ENCODE measurements around the gene CEP55. TPM values are rescaled to one million over a fixed set of nuclear protein-coding genes. Genes with fewer than 3 reads are reported as not detected.
A peak's percentile ranks its signal among the peaks of the same experiment; 100 is the strongest.

CEP55 gene
- total RNA-seq, 1 experiment from 2014 or later = 71.8 TPM

- peak; percentile 81 for DNase-seq (ENCODE audit: extremely low read depth, low read depth)
Measured at GRCh38 chr10:93468461-93469213, 27.8 kb upstream of the CEP55 start.

GRCh38 chr10:93469454-93469853, 27.0 kb upstream of the CEP55 start:
- DNase-seq (ENCODE audit: extremely low read depth, low read depth) = no peak

GRCh38 chr10:93471110-93471651, 25.2 kb upstream of the CEP55 start:
- peak; percentile 82 for DNase-seq (ENCODE audit: extremely low read depth, low read depth)

GRCh38 chr10:93473161-93473560, 23.3 kb upstream of the CEP55 start:
- no peak for DNase-seq (ENCODE audit: extremely low read depth, low read depth)

GRCh38 chr10:93473804-93474472, 22.5 kb upstream of the CEP55 start:
- DNase-seq (ENCODE audit: extremely low read depth, low read depth) = no peak

GRCh38 chr10:93475227-93475626, 21.2 kb upstream of the CEP55 start:
- DNase-seq (ENCODE audit: extremely low read depth, low read depth) = no peak

GRCh38 chr10:93475871-93476270, 20.5 kb upstream of the CEP55 start:
- peak; percentile 63 for DNase-seq (ENCODE audit: extremely low read depth, low read depth)

GRCh38 chr10:93476756-93477155, 19.7 kb upstream of the CEP55 start:
- DNase-seq (ENCODE audit: extremely low read depth, low read depth) = no peak

- DNase-seq (ENCODE audit: extremely low read depth, low read depth) = no peak
Measured at GRCh38 chr10:93478873-93479272, 17.5 kb upstream of the CEP55 start.

- DNase-seq (ENCODE audit: extremely low read depth, low read depth) = no peak
Measured at GRCh38 chr10:93481637-93482144, 14.7 kb upstream of the CEP55 start.

GRCh38 chr10:93482145-93482834, 14.1 kb upstream of the CEP55 start, which contains the start of gene MYOF:
TSS of gene MYOF (minus strand) at chr10:93482334. CDS start at chr10:93482194, 140 bp downstream.
- peak; percentile 96 for DNase-seq (ENCODE audit: extremely low read depth, low read depth)

GRCh38 chr10:93485690-93486089, 10.7 kb upstream of the CEP55 start:
- DNase-seq (ENCODE audit: extremely low read depth, low read depth) = no peak

- no peak for DNase-seq (ENCODE audit: extremely low read depth, low read depth)
Measured at GRCh38 chr10:93488956-93489528, 7.4 kb upstream of the CEP55 start.

GRCh38 chr10:93491602-93492121, 4.8 kb upstream of the CEP55 start:
- no peak for DNase-seq (ENCODE audit: extremely low read depth, low read depth)

GRCh38 chr10:93493162-93493561, 3.2 kb upstream of the CEP55 start:
- DNase-seq (ENCODE audit: extremely low read depth, low read depth) = no peak

GRCh38 chr10:93494494-93494893, 1.9 kb upstream of the CEP55 start:
- DNase-seq (ENCODE audit: extremely low read depth, low read depth) = no peak

- DNase-seq (ENCODE audit: extremely low read depth, low read depth) = no peak
Measured at GRCh38 chr10:93495654-93496321, 624 bp upstream of the CEP55 start.

- no peak for DNase-seq (ENCODE audit: extremely low read depth, low read depth)
Measured at GRCh38 chr10:93498166-93498565, 1.8 kb downstream of the CEP55 start.

- DNase-seq (ENCODE audit: extremely low read depth, low read depth) = no peak
Measured at GRCh38 chr10:93501650-93502049, 5.2 kb downstream of the CEP55 start.

GRCh38 chr10:93503075-93503474, 6.7 kb downstream of the CEP55 start:
- no peak for DNase-seq (ENCODE audit: extremely low read depth, low read depth)

All from NCI-H460 (cell line).